ENCODE results near the gene MIGA1.
"Not testable (repeated sequence)": the region's sequence is repeated elsewhere in the genome, so short reads cannot be mapped to it uniquely, and the experiment has no call there.

Gene MIGA1

GRCh38 chr1:77779529-77780281 is at the start of gene MIGA1:
Gene MIGA1 (plus strand): TSS chr1:77779649. CDS start chr1:77783253, 3,604 bp downstream.
- peak; percentile 77 to 82 (median 77) for DNase-seq (ENCODE audit: low read depth in 3 of 3)

GRCh38 chr1:77732090-77732489 is 47.4 kb upstream of the MIGA1 start:
- no peak for DNase-seq (ENCODE audit: low read depth in 3 of 3)

- no peak for DNase-seq (ENCODE audit: low read depth in 3 of 3)
Observed at GRCh38 chr1:77739235-77739634, 40.2 kb upstream of the MIGA1 start.

GRCh38 chr1:77741316-77741715 is 38.1 kb upstream of the MIGA1 start:
- no peak for DNase-seq (ENCODE audit: low read depth in 3 of 3)

- no peak for DNase-seq (ENCODE audit: low read depth in 3 of 3)
Observed at GRCh38 chr1:77742011-77742555, 37.4 kb upstream of the MIGA1 start.

GRCh38 chr1:77744576-77744975 is 34.9 kb upstream of the MIGA1 start:
- no peak for DNase-seq (ENCODE audit: low read depth in 3 of 3)

- DNase-seq (ENCODE audit: low read depth in 3 of 3), result not testable (repeated sequence)
Observed at GRCh38 chr1:77749489-77749888, 30.0 kb upstream of the MIGA1 start.

GRCh38 chr1:77756052-77756754 is 23.2 kb upstream of the MIGA1 start:
- DNase-seq (ENCODE audit: low read depth in 3 of 3), result no peak

GRCh38 chr1:77757066-77757584 is 22.3 kb upstream of the MIGA1 start:
- DNase-seq (ENCODE audit: low read depth in 3 of 3), result no peak

- DNase-seq (ENCODE audit: low read depth in 3 of 3), result no peak
Observed at GRCh38 chr1:77757603-77758002, 21.8 kb upstream of the MIGA1 start.

GRCh38 chr1:77759071-77760028 is 20.1 kb upstream of the MIGA1 start, which contains the start of gene USP33:
Gene USP33 (minus strand): TSS chr1:77759852. CDS start chr1:77741697, 18,155 bp downstream.
- peak; percentile 79 to 91 (median 79) for DNase-seq (ENCODE audit: low read depth in 3 of 3)

- DNase-seq (ENCODE audit: low read depth in 3 of 3), result no peak
Observed at GRCh38 chr1:77762072-77762476, 17.4 kb upstream of the MIGA1 start.

GRCh38 chr1:77768006-77768405 is 11.4 kb upstream of the MIGA1 start:
- no peak for DNase-seq (ENCODE audit: low read depth in 3 of 3)

- no peak for DNase-seq (ENCODE audit: low read depth in 3 of 3)
Observed at GRCh38 chr1:77776007-77776700, 3.3 kb upstream of the MIGA1 start.

- DNase-seq (ENCODE audit: low read depth in 3 of 3), result no peak
Observed at GRCh38 chr1:77781683-77782082, 2.2 kb downstream of the MIGA1 start.

- DNase-seq (ENCODE audit: low read depth in 3 of 3), result no peak
Observed at GRCh38 chr1:77783141-77783540, 3.7 kb downstream of the MIGA1 start.

GRCh38 chr1:77786093-77786741 is 6.8 kb downstream of the MIGA1 start:
- DNase-seq (ENCODE audit: low read depth in 3 of 3), result not testable (repeated sequence)

GRCh38 chr1:77794550-77794949 is 15.1 kb downstream of the MIGA1 start:
- DNase-seq (ENCODE audit: low read depth in 3 of 3), result no peak

GRCh38 chr1:77796695-77797405 is 17.4 kb downstream of the MIGA1 start:
- no peak for DNase-seq (ENCODE audit: low read depth in 3 of 3)

- no peak for DNase-seq (ENCODE audit: low read depth in 3 of 3)
Observed at GRCh38 chr1:77797991-77798390, 18.5 kb downstream of the MIGA1 start.
